Natural killer cell (primary cell): ENCODE measurements around the gene HSPA12A. TPM values are rescaled to one million over a fixed set of nuclear protein-coding genes. Genes with fewer than 3 reads are reported as not detected.

Source experiments
- ATAC-seq, 3 donors: fragments of 150-1000 bp in 2 of 3; fragments of 200-7000 bp in 1 of 3; cut with Tn5 transposase; 1 replicate in 1 of 3; 2 replicates in 2 of 3; pipeline ENCODE4 v1.10.0; 2021; ENCODE audit warnings: mild to moderate bottlenecking in 2 of 3, moderate library complexity in 2 of 3
- DNase-seq, 2 donors: peaks; one replicate each; pipeline versions ENCODE4 v3.0.0 to v3.0.0-alpha.2; 2013 to 2021; ENCODE audit warnings: mixed read lengths in 1 of 2
- H3K27ac ChIP-seq: one replicate; pipeline ENCODE4 v1.5.1; 2013; ENCODE audit warnings: mild to moderate bottlenecking, low read length
- H3K27me3 ChIP-seq: one replicate; pipeline ENCODE4 v1.6.1; 2013; ENCODE audit warnings: low read length; ENCODE audit not compliant: control insufficient read depth, insufficient read depth
- H3K36me3 ChIP-seq: one replicate; pipeline ENCODE4 v1.6.1; 2013; ENCODE audit warnings: low read length; ENCODE audit not compliant: control insufficient read depth, insufficient read depth
- H3K4me1 ChIP-seq: one replicate; pipeline ENCODE4 v1.6.1; 2013; ENCODE audit warnings: low read length; ENCODE audit not compliant: control insufficient read depth, insufficient read depth
- H3K4me3 ChIP-seq: one replicate; pipeline ENCODE4 v1.5.1; 2013; ENCODE audit warnings: low read length
- H3K9me3 ChIP-seq: one replicate; pipeline ENCODE4 v1.6.1; 2013; ENCODE audit warnings: low read length; ENCODE audit not compliant: control insufficient read depth, insufficient read depth
- H3K27ac Mint-ChIP-seq, 2 donors: one replicate each; pipeline ENCODE4 v1.8.0; 2022; ENCODE audit warnings: mild to moderate bottlenecking in 2 of 2, mixed read lengths in 2 of 2, moderate library complexity in 1 of 2
- H3K27me3 Mint-ChIP-seq, 2 donors: one replicate each; pipeline ENCODE4 v1.8.0; 2022; ENCODE audit warnings: low read depth in 2 of 2, mixed read lengths in 2 of 2
- H3K36me3 Mint-ChIP-seq: one replicate; pipeline ENCODE4 v1.8.0; 2022; ENCODE audit warnings: mixed read lengths
- H3K4me1 Mint-ChIP-seq, 2 donors: one replicate each; pipeline ENCODE4 v1.8.0; 2022; ENCODE audit warnings: mixed read lengths in 2 of 2
- H3K4me3 Mint-ChIP-seq: one replicate; pipeline ENCODE4 v1.8.0; 2022; ENCODE audit warnings: mild to moderate bottlenecking, moderate library complexity, mixed read lengths
- H3K9me3 Mint-ChIP-seq, 2 donors: one replicate each; pipeline ENCODE4 v1.8.0; 2022; ENCODE audit warnings: mixed read lengths in 2 of 2
- WGBS: methylation state at CpG from one replicate; pipeline ENCODE4 v1.1.7; 2013; ENCODE audit warnings: missing lambda C conversion rate; ENCODE audit not compliant: insufficient coverage; 5-methylcytosine and 5-hydroxymethylcytosine counted together
- intact Hi-C: fragments of 100-400 bp; cut with micrococcal nuclease; formaldehyde crosslinking; loops from one replicate; pipeline ENCODE4 v1.14.2; 2022
- total RNA-seq, 4 donors: library from RNA; stranded (reverse); fragments of 120-200 nt in 1 of 4; gene quantifications; one replicate each; pipeline versions ENCODE4 v1.2.3 to v1.2.4, GENCODE V29; 2013 to 2022
- TF ChIP-seq, protein P1 (sequence below): fragments of 200-600 bp; IDR thresholded peaks from one replicate; pipeline ENCODE4 v1.8.0; 2022; ENCODE audit warnings: antibody characterized with exemption

Gene HSPA12A
- total RNA-seq, 3 donors from 2014 or later (not counting 1 experiment from before 2014, with no cell fraction given) = 0.43 TPM; not detected in 2

DNA sequence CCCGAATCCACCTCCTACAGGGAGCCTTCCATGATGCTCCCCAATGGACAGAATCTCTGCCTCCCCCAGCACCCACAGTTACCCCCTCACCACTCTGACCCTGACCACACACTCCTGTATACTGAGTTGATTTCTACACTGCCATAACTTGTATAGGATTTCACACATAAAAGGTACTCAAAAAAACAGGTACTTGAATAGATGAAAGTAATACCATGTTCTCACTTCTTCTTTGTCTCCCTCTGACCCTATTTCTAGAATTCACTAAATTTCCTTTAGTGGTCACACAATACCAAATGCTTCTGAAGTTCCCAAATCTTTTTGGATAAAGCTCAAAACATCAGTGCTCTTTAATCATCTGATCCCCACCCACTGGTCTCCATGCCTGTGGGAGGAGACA lies 45.4 kb downstream of the HSPA12A start:
- ATAC-seq (no peak), DNase-seq (no peak)
- Histone ChIP-seq H3K4me1 (no peaks in the 10 kb centered on the region), H3K36me3 (no peaks in the 10 kb centered on the region), H3K4me3 (no peak overlapping the region), H3K27ac (no peak overlapping the region), H3K9me3 (no peaks in the 10 kb centered on the region), H3K27me3 (no peaks in the 10 kb centered on the region)
- no peak overlapping the region for H3K4me3 Mint-ChIP-seq
- TF ChIP-seq, protein P1, sequence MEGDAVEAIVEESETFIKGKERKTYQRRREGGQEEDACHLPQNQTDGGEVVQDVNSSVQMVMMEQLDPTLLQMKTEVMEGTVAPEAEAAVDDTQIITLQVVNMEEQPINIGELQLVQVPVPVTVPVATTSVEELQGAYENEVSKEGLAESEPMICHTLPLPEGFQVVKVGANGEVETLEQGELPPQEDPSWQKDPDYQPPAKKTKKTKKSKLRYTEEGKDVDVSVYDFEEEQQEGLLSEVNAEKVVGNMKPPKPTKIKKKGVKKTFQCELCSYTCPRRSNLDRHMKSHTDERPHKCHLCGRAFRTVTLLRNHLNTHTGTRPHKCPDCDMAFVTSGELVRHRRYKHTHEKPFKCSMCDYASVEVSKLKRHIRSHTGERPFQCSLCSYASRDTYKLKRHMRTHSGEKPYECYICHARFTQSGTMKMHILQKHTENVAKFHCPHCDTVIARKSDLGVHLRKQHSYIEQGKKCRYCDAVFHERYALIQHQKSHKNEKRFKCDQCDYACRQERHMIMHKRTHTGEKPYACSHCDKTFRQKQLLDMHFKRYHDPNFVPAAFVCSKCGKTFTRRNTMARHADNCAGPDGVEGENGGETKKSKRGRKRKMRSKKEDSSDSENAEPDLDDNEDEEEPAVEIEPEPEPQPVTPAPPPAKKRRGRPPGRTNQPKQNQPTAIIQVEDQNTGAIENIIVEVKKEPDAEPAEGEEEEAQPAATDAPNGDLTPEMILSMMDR = no peak
- H3K27me3 Mint-ChIP-seq = peaks cover 6% of the 10 kb centered on the region in 2 donors
- H3K36me3 Mint-ChIP-seq = no peaks in the 10 kb centered on the region
- 83% methylated on average over 1 of the region's 1 CpG for WGBS
- no peaks in the 10 kb centered on the region for H3K4me1 Mint-ChIP-seq
- no peak overlapping the region for H3K27ac Mint-ChIP-seq
- no peaks in the 10 kb centered on the region for H3K9me3 Mint-ChIP-seq
- intact Hi-C loops = no loop called here

DNA sequence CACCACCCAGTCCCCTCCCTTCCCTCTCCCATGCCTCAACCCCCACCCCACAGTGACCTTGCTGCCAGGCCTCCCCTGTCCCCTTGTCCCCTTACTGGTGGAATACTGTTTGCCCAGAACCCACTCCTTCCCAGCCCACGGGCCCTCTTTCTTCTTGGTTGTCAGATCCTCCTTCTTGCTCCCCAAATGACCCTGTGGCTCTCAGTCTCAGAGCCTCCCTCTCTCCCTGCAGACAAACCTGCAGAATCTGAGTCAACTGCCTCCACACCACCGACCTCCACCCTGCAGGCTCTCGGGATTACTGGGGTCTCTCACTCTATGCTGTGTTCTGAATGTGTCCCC lies 47.5 kb downstream of the HSPA12A start:
- Histone ChIP-seq H3K4me1 (no peaks in the 10 kb centered on the region), H3K27me3 (no peaks in the 10 kb centered on the region), H3K4me3 (no peak overlapping the region), H3K9me3 (no peaks in the 10 kb centered on the region), H3K27ac (no peak overlapping the region), H3K36me3 (no peaks in the 10 kb centered on the region)
- intact Hi-C loops = no loop called here
- Mint-ChIP-seq H3K27me3 (peaks cover 6% of the 10 kb centered on the region in 2 donors), H3K36me3 (no peaks in the 10 kb centered on the region), H3K27ac (no peak overlapping the region), H3K9me3 (no peaks in the 10 kb centered on the region), H3K4me3 (no peak overlapping the region), H3K4me1 (no peaks in the 10 kb centered on the region)
- WGBS = 79% methylated on average over 3 of the region's 3 CpGs
- TF ChIP-seq, protein P1 = no peak
- ATAC-seq = no peak
- DNase-seq = no peak

DNA sequence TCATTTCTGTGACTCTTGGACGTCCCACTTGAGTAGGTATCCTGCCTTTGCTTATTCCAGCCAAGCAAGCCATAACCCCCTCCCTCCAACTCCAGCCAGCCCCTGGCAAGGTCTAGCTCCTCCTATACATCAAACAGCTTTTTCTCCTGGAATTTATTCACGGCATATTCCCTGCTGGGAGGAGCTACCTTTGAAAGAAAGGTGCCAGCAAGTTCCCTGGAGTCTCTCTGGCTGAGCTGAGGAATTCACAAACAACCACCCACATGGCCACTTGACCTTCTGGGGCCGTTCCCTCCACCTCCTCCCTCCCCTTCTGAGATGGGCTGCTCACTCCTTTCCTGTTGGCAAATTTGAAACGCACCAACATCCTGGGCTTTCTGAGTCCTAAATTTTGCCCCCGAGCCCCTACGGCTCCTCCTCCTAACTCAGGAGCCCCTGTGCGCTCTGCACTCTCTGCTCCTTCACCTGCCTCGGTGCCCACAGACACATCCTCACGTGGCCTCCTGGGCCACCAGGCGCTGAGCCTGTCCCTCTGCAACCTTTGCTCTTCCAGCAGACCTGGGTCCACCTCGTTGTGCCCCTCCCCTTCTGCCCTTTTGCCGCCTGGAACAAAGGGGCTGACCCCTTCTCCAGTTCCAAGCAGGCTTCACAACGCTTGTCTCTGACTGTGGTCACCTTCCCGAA lies 48.0 kb downstream of the HSPA12A start:
- TF ChIP-seq, protein P1 = no peak
- H3K27ac ChIP-seq = no peak overlapping the region
- intact Hi-C loops = no loop called here
- H3K4me3 Mint-ChIP-seq = no peak overlapping the region
- no peaks in the 10 kb centered on the region for H3K36me3 ChIP-seq
- DNase-seq (no peak), ATAC-seq (no peak)
- H3K9me3 ChIP-seq = no peaks in the 10 kb centered on the region
- peaks cover 6% of the 10 kb centered on the region in 2 donors for H3K27me3 Mint-ChIP-seq
- no peaks in the 10 kb centered on the region for H3K27me3 ChIP-seq
- no peaks in the 10 kb centered on the region for H3K36me3 Mint-ChIP-seq
- WGBS = 73% methylated on average over 14 of the region's 14 CpGs
- no peaks in the 10 kb centered on the region for H3K9me3 Mint-ChIP-seq
- H3K4me1 Mint-ChIP-seq = no peaks in the 10 kb centered on the region
- no peak overlapping the region for H3K4me3 ChIP-seq
- no peaks in the 10 kb centered on the region for H3K4me1 ChIP-seq
- H3K27ac Mint-ChIP-seq = no peak overlapping the region

DNA sequence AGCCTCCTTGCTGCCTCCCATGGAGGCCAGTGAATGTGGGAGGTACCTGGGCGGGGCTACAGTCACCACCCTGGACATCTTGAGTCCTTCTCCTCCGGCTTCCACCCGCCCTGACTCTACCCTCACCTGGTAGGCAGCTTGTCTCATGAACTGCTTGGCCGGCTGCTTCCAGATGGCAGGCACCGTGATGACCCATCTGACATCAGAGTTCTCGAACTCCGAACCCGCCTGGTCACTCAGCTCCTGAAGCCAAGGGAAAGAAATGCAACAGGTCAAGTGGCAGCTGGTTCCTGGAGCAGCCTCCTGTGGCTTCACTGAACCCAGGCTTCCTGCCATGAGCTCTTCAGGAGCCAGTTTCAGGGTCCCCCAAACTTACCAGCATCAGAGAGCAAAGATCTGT lies 50.1 kb downstream of the HSPA12A start:
- H3K36me3 ChIP-seq = no peaks in the 10 kb centered on the region
- no peaks in the 10 kb centered on the region for H3K4me1 ChIP-seq
- no peak overlapping the region for H3K4me3 ChIP-seq
- H3K9me3 ChIP-seq = no peaks in the 10 kb centered on the region
- no peak overlapping the region for H3K27ac ChIP-seq
- TF ChIP-seq, protein P1 = no peak
- H3K27me3 ChIP-seq = no peaks in the 10 kb centered on the region
- ATAC-seq (no peak), DNase-seq (no peak)
- 86% methylated on average over 8 of the region's 8 CpGs for WGBS
- no peaks in the 10 kb centered on the region for H3K4me1 Mint-ChIP-seq
- no peaks in the 10 kb centered on the region for H3K36me3 Mint-ChIP-seq
- peaks cover 0 to 6% of the 10 kb centered on the region in 2 donors for H3K27me3 Mint-ChIP-seq
- H3K4me3 Mint-ChIP-seq = no peak overlapping the region
- H3K27ac Mint-ChIP-seq = no peak overlapping the region
- intact Hi-C loops = no loop called here
- H3K9me3 Mint-ChIP-seq = no peaks in the 10 kb centered on the region
